NB4 (cell line): ENCODE results near the gene STING1.

Source experiments
- CTCF ChIP-seq: IDR thresholded peaks from one replicate; pipeline ENCODE4 v1.5.1; 2012; ENCODE audit warnings: low read depth, low read length
- MAX ChIP-seq: IDR thresholded peaks from 2 replicates; pipeline ENCODE4 v1.6.1; 2011; ENCODE audit warnings: low read depth, low read length

GRCh38 chr5:139451878-139452660 lies 30.5 kb downstream of the STING1 start:
- TF ChIP-seq CTCF (no peak), MAX (no peak)
